Measurements from ENCODE around the gene KIAA0040.
A peak's percentile ranks its signal among the peaks of the same experiment; 100 is the strongest.

KIAA0040 gene

GRCh38 chr1:175200678-175201521 lies 8.3 kb upstream of the KIAA0040 start:
- no peak for DNase-seq

- DNase-seq = no peak
These were observed 5.8 kb upstream of the KIAA0040 start for GRCh38 chr1:175198332-175198731.

GRCh38 chr1:175197531-175197930 lies 5.0 kb upstream of the KIAA0040 start:
- no peak for DNase-seq

- DNase-seq = no peak
These were observed 3.2 kb upstream of the KIAA0040 start for GRCh38 chr1:175195798-175196197.

- DNase-seq = no peak
These were observed 2.7 kb upstream of the KIAA0040 start for GRCh38 chr1:175195281-175195680.

GRCh38 chr1:175193527-175193910 lies 943 bp upstream of the KIAA0040 start:
- no peak for DNase-seq

- peak; percentile 18 to 22 for DNase-seq
These were observed 406 bp downstream of the KIAA0040 start for GRCh38 chr1:175192111-175192629.

GRCh38 chr1:175191659-175192058 lies 917 bp downstream of the KIAA0040 start:
- DNase-seq = peak in 1 of 2 experiments; percentile 29

GRCh38 chr1:175188936-175189335 lies 3.6 kb downstream of the KIAA0040 start:
- DNase-seq = peak; percentile 49 to 66

GRCh38 chr1:175186433-175187160 lies 6.0 kb downstream of the KIAA0040 start:
- no peak for DNase-seq

GRCh38 chr1:175185903-175186302 lies 6.7 kb downstream of the KIAA0040 start:
- DNase-seq = no peak

GRCh38 chr1:175183586-175183985 lies 9.0 kb downstream of the KIAA0040 start:
- no peak for DNase-seq

GRCh38 chr1:175182201-175182746 lies 10.3 kb downstream of the KIAA0040 start:
- DNase-seq = no peak

GRCh38 chr1:175179837-175180590 lies 12.6 kb downstream of the KIAA0040 start:
- DNase-seq = no peak

GRCh38 chr1:175178456-175178855 lies 14.1 kb downstream of the KIAA0040 start:
- DNase-seq = no peak

GRCh38 chr1:175178056-175178455 lies 14.5 kb downstream of the KIAA0040 start:
- no peak for DNase-seq

- DNase-seq = no peak
These were observed 16.3 kb downstream of the KIAA0040 start for GRCh38 chr1:175176246-175176645.

- DNase-seq = no peak
These were observed 18.1 kb downstream of the KIAA0040 start for GRCh38 chr1:175174309-175175102.

GRCh38 chr1:175173531-175173930 lies 19.0 kb downstream of the KIAA0040 start:
- DNase-seq = no peak

GRCh38 chr1:175172503-175172902 lies 20.1 kb downstream of the KIAA0040 start:
- DNase-seq = no peak

- no peak for DNase-seq
These were observed 21.3 kb downstream of the KIAA0040 start for GRCh38 chr1:175171036-175171913.
